Body of pancreas (tissue), 4 donors: ENCODE results near the gene WRAP73. TPM values are rescaled to one million over a fixed set of nuclear protein-coding genes. Genes with fewer than 3 reads are reported as not detected.

Source experiments
- ATAC-seq: fragments of 150-250 bp; one replicate; pipeline ENCODE4 v1.9.1; 2016
- DNase-seq, 4 donors: peaks; one replicate each; pipeline ENCODE4 v3.0.0-alpha.2; 2019
- H3K27ac ChIP-seq, 4 donors: fragments of 200-600 bp; sonication (generic); 1 replicate in 3 of 4; 2 replicates in 1 of 4; pipeline versions ENCODE4 v1.5.1 to v1.6.1; 2016 to 2019; ENCODE audit warnings: mild to moderate bottlenecking in 1 of 4, mixed read lengths in 1 of 4, moderate library complexity in 1 of 4
- H3K27me3 ChIP-seq, 2 donors: fragments of 200-600 bp; sonication (generic); one replicate each; pipeline ENCODE4 v1.6.0; 2016; ENCODE audit warnings: mild to moderate bottlenecking in 1 of 2
- H3K36me3 ChIP-seq, 2 donors: fragments of 200-600 bp; sonication (generic); replicated peaks in 1 of 2; 2 replicates each; pipeline ENCODE4 v1.5.1; 2016; ENCODE audit warnings: low read depth in 2 of 2; ENCODE audit not compliant: insufficient read depth in 1 of 2
- H3K4me1 ChIP-seq: fragments of 200-600 bp; sonication (generic); one replicate; pipeline ENCODE4 v1.6.0; 2016
- H3K4me3 ChIP-seq, 2 donors: fragments of 200-600 bp; sonication (generic); 1 replicate in 1 of 2; 2 replicates in 1 of 2; pipeline ENCODE4 v1.5.1; 2016 to 2019
- H3K9me3 ChIP-seq, 3 donors: fragments of 200-600 bp; sonication (generic); 1 replicate in 2 of 3; 2 replicates in 1 of 3; pipeline ENCODE4 v1.5.1; 2016
- CTCF ChIP-seq, 7 experiments: fragments of 450-650 bp in 4 of 7; fragments of 200-600 bp in 3 of 7; sonication (generic) in 3 of 7; IDR thresholded peaks; one replicate each; pipeline ENCODE4 v1.5.1; 2016 to 2019; ENCODE audit warnings: antibody characterized with exemption in 7 of 7
- POLR2A ChIP-seq, 3 donors: fragments of 450-650 bp; IDR thresholded peaks; one replicate each; pipeline ENCODE4 v1.6.1; 2016; ENCODE audit warnings: antibody characterized with exemption in 3 of 3, mild to moderate bottlenecking in 2 of 3
- WGBS, 2 donors: methylation state at CpG; one replicate each; pipeline ENCODE4 v1.1.5; 2017; 5-methylcytosine and 5-hydroxymethylcytosine counted together
- intact Hi-C: fragments of 100-400 bp; cut with DNase I; formaldehyde crosslinking; loops from one replicate; pipeline ENCODE4 v1.15.1; 2023
- total RNA-seq, 2 donors: library from RNA; depleted of rRNA; stranded (reverse); fragments of >200 nt; gene quantifications; one replicate each; pipeline ENCODE4 v1.1.0, GENCODE V29; 2016

Gene WRAP73
- total RNA-seq, 2 donors from 2014 or later = 7.8 to 35.6 TPM

- no peak for DNase-seq
- H3K36me3 ChIP-seq = no peaks in the 10 kb centered on the region
- H3K4me1 ChIP-seq = no peaks in the 10 kb centered on the region
- intact Hi-C loops = no loop called here
- no peak overlapping the region for H3K4me3 ChIP-seq
- 61 to 73% methylated on average over 17 to 29 of the region's 29 CpGs for WGBS, 2 donors
- no peak overlapping the region for H3K27ac ChIP-seq
- TF ChIP-seq CTCF (IDR thresholded peaks at IDR 0.05) (no peak), POLR2A (IDR thresholded peaks at IDR 0.05) (no peak)
- H3K9me3 ChIP-seq = no peaks in the 10 kb centered on the region
- ATAC-seq = no peak
- no peaks in the 10 kb centered on the region for H3K27me3 ChIP-seq
Observed at GRCh38 chr1:3688356-3689137, 38.6 kb upstream of the WRAP73 start.

- no peaks in the 10 kb centered on the region for H3K27me3 ChIP-seq
- no peak overlapping the region for H3K27ac ChIP-seq
- no peaks in the 10 kb centered on the region for H3K9me3 ChIP-seq
- DNase-seq = no peak
- intact Hi-C loops = no loop called here
- WGBS, 2 donors = 80 to 90% methylated on average over 8 to 9 of the region's 12 CpGs
- H3K4me1 ChIP-seq = no peaks in the 10 kb centered on the region
- ATAC-seq = no peak
- no peak for TF ChIP-seq CTCF (IDR thresholded peaks at IDR 0.05)
- no peak for TF ChIP-seq POLR2A (IDR thresholded peaks at IDR 0.05)
- no peak overlapping the region for H3K4me3 ChIP-seq
- no peaks in the 10 kb centered on the region for H3K36me3 ChIP-seq
Observed at GRCh38 chr1:3687504-3687903, 37.6 kb upstream of the WRAP73 start.

GRCh38 chr1:3685906-3686305, 36.0 kb upstream of the WRAP73 start:
- intact Hi-C loops = no loop called here
- H3K27ac ChIP-seq = no peak overlapping the region

GRCh38 chr1:3685222-3685621, 35.3 kb upstream of the WRAP73 start:
- Histone ChIP-seq H3K9me3 (no peaks in the 10 kb centered on the region), H3K36me3 (no peaks in the 10 kb centered on the region), H3K27ac (no peak overlapping the region), H3K4me1 (no peaks in the 10 kb centered on the region), H3K27me3 (no peaks in the 10 kb centered on the region), H3K4me3 (no peak overlapping the region)
- DNase-seq = no peak
- intact Hi-C loops = no loop called here
- WGBS, 2 donors = 72% methylated on average over 14 of the region's 14 CpGs; no CpG with 5 or more reads in 1 of the 2 donors
- ATAC-seq = no peak
- TF ChIP-seq POLR2A (IDR thresholded peaks at IDR 0.05) (no peak), CTCF (IDR thresholded peaks at IDR 0.05) (no peak)

More at GRCh38 chr1:3685906-3686305, 36.0 kb upstream of the WRAP73 start:
- Histone ChIP-seq H3K27me3 (no peaks in the 10 kb centered on the region), H3K36me3 (no peaks in the 10 kb centered on the region), H3K9me3 (no peaks in the 10 kb centered on the region), H3K4me1 (no peaks in the 10 kb centered on the region), H3K4me3 (no peak overlapping the region)
- no peak for DNase-seq
- ATAC-seq = no peak
- WGBS, 2 donors = 72 to 75% methylated on average over 8 to 18 of the region's 19 CpGs
- no peak for TF ChIP-seq CTCF (IDR thresholded peaks at IDR 0.05)
- no peak for TF ChIP-seq POLR2A (IDR thresholded peaks at IDR 0.05)

DNA sequence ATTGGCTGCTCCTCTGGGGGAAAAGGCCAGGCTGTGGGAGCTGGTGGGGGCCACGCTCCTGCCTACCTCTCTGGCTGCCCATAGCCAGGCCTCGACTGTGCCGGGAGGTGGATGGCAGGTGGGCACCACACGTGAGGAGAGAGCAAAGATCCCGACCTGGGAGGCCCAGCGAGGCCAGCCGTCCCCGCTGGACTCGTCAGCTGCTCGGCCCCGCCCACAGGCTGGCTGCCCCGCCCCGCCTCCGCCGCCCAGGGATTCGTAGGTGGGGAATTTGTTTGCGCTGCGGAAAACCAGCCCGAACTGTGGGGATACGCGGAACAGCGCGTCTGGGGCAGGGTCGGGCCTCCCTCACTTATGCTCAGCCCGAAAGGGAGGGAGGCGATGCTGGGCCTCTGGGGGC, 34.1 kb upstream of the WRAP73 start:
- Histone ChIP-seq H3K36me3 (no peaks in the 10 kb centered on the region), H3K27me3 (no peaks in the 10 kb centered on the region), H3K9me3 (no peaks in the 10 kb centered on the region), H3K4me3 (no peak overlapping the region), H3K4me1 (no peaks in the 10 kb centered on the region), H3K27ac (no peak overlapping the region)
- 16 to 78% methylated on average over 13 to 22 of the region's 26 CpGs for WGBS, 2 donors
- intact Hi-C loops = no loop called here
- DNase-seq (no peak), ATAC-seq (no peak)
- no peak for TF ChIP-seq POLR2A (IDR thresholded peaks at IDR 0.05)
- TF ChIP-seq CTCF (IDR thresholded peaks at IDR 0.05) = no peak
